SK-N-SH treated with all-trans-retinoic acid at 6 μM for 48 hours (cell line): ENCODE data around the gene RDH5.

Experiments
- ATAC-seq: fragments of 200-7000 bp; cut with Tn5 transposase; 3 replicates; pipeline ENCODE4 v1.9.1; 2020; ENCODE audit warnings: mild to moderate bottlenecking, moderate library complexity
- BACH2 ChIP-seq: fragments of 250-450 bp; sonication (Bioruptor Pico); IDR thresholded peaks from 2 replicates; pipeline ENCODE4 v1.9.0; 2021; ENCODE audit warnings: mild to moderate bottlenecking, borderline replicate concordance
- CREB5 ChIP-seq: fragments of 250-450 bp; sonication (Bioruptor Pico); IDR thresholded peaks from 2 replicates; pipeline ENCODE4 v1.5.1; 2020; ENCODE audit warnings: low read depth, mild to moderate bottlenecking, moderate library complexity
- CSRNP3 ChIP-seq: fragments of 250-450 bp; sonication (Bioruptor Pico); IDR thresholded peaks from 2 replicates; pipeline ENCODE4 v1.5.1; 2021; ENCODE audit warnings: mild to moderate bottlenecking, moderate library complexity
- GLIS3 ChIP-seq: fragments of 250-450 bp; sonication (Bioruptor Pico); IDR thresholded peaks from 2 replicates; pipeline ENCODE4 v1.5.0; 2020; ENCODE audit warnings: mild to moderate bottlenecking, moderate library complexity
- ISL1 ChIP-seq: fragments of 250-450 bp; sonication (Bioruptor Pico); IDR thresholded peaks from 2 replicates; pipeline ENCODE4 v2.1.2; 2022; ENCODE audit warnings: mild to moderate bottlenecking, moderate library complexity
- OSR1 ChIP-seq: fragments of 250-450 bp; sonication (Bioruptor Pico); IDR thresholded peaks from 2 replicates; pipeline ENCODE4 v1.8.0; 2022; ENCODE audit warnings: moderate library complexity, mild to moderate bottlenecking, inconsistent platforms
- PATZ1 ChIP-seq: fragments of 250-450 bp; sonication (Bioruptor Pico); IDR thresholded peaks from 2 replicates; pipeline ENCODE4 v1.8.0; 2020; ENCODE audit warnings: mild to moderate bottlenecking, moderate library complexity, borderline replicate concordance
- POU6F1 ChIP-seq: fragments of 250-450 bp; sonication (Bioruptor Pico); IDR thresholded peaks from 2 replicates; pipeline ENCODE4 v1.8.0; 2021; ENCODE audit warnings: low read depth, mild to moderate bottlenecking, moderate library complexity, borderline replicate concordance
- RARB ChIP-seq: fragments of 250-450 bp; sonication (Bioruptor Pico); IDR thresholded peaks from 2 replicates; pipeline ENCODE4 v1.8.0; 2021; ENCODE audit warnings: mild to moderate bottlenecking, moderate library complexity
- SNAI2 ChIP-seq: fragments of 250-450 bp; sonication (Bioruptor Pico); IDR thresholded peaks from 2 replicates; pipeline ENCODE4 v1.5.0; 2020; ENCODE audit warnings: mild to moderate bottlenecking, moderate library complexity
- TOX ChIP-seq: fragments of 250-450 bp; sonication (Bioruptor Pico); IDR thresholded peaks from 2 replicates; pipeline ENCODE4 v1.8.0; 2021; ENCODE audit warnings: mild to moderate bottlenecking, moderate library complexity, borderline replicate concordance
- TSHZ2 ChIP-seq: fragments of 250-450 bp; sonication (Bioruptor Pico); IDR thresholded peaks from 2 replicates; pipeline ENCODE4 v1.5.0; 2020; ENCODE audit warnings: mild to moderate bottlenecking, moderate library complexity
- ZFP3 ChIP-seq: fragments of 250-450 bp; sonication (Bioruptor Pico); IDR thresholded peaks from 2 replicates; pipeline ENCODE4 v1.5.0; 2020; ENCODE audit warnings: mild to moderate bottlenecking, moderate library complexity
- ZNF70 ChIP-seq: fragments of 450-650 bp; formaldehyde crosslinking; IDR thresholded peaks from 2 replicates; pipeline ENCODE4 v1.5.0; 2020; ENCODE audit warnings: mild to moderate bottlenecking, moderate library complexity
- ZNF8 ChIP-seq: fragments of 450-650 bp; formaldehyde crosslinking; IDR thresholded peaks from 2 replicates; pipeline ENCODE4 v1.5.0; 2020; ENCODE audit warnings: mild to moderate bottlenecking, moderate library complexity

Gene RDH5

GRCh38 chr12:55686366-55687010 is 33.7 kb upstream of the RDH5 start (continued):
- TF ChIP-seq POU6F1 (CRISPR knock-in tag) (no peak), ZNF8 (CRISPR knock-in tag) (no peak), GLIS3 (CRISPR knock-in tag) (no peak), TSHZ2 (CRISPR knock-in tag) (no peak), SNAI2 (CRISPR knock-in tag) (no peak), TOX (CRISPR knock-in tag) (no peak), ISL1 (no peak), CREB5 (CRISPR knock-in tag) (no peak), ZNF70 (CRISPR knock-in tag) (no peak)

GRCh38 chr12:55687746-55688145 is 32.4 kb upstream of the RDH5 start:
- TF ChIP-seq BACH2 (no peak), ZNF70 (CRISPR knock-in tag) (no peak), GLIS3 (CRISPR knock-in tag) (no peak), SNAI2 (CRISPR knock-in tag) (no peak)
- no peak for ATAC-seq

- TF ChIP-seq RARB (CRISPR knock-in tag) (no peak), PATZ1 (CRISPR knock-in tag) (no peak), TOX (CRISPR knock-in tag) (no peak), ZNF8 (CRISPR knock-in tag) (no peak), OSR1 (CRISPR knock-in tag) (no peak), ZFP3 (CRISPR knock-in tag) (no peak), POU6F1 (CRISPR knock-in tag) (no peak), BACH2 (no peak), CSRNP3 (CRISPR knock-in tag) (no peak)
- ATAC-seq = no peak
Measured at GRCh38 chr12:55688716-55689655, 31.2 kb upstream of the RDH5 start.
